ENCODE data around the gene CHST8.

DNA sequence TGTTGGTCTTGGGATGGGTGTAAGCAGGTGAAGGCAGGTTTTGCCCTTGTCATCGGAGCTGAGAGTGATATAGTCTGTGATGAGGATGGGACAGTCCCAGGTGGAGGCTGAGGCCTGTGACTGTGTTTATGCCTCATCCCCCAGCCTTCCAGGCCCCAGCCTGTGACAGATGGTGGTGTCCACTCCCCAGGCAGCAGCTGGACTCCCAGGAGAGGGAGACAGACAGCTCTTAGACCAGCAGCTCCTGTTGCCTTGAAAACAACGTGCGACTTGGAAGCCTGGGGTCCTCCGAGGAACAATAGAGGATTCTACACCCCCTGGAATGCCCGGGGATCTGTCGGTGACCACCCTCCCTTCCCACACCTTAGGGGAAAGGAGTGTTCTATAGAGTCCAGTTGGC is 63.8 kb downstream of the CHST8 start:
- TF ChIP-seq, protein P1, sequence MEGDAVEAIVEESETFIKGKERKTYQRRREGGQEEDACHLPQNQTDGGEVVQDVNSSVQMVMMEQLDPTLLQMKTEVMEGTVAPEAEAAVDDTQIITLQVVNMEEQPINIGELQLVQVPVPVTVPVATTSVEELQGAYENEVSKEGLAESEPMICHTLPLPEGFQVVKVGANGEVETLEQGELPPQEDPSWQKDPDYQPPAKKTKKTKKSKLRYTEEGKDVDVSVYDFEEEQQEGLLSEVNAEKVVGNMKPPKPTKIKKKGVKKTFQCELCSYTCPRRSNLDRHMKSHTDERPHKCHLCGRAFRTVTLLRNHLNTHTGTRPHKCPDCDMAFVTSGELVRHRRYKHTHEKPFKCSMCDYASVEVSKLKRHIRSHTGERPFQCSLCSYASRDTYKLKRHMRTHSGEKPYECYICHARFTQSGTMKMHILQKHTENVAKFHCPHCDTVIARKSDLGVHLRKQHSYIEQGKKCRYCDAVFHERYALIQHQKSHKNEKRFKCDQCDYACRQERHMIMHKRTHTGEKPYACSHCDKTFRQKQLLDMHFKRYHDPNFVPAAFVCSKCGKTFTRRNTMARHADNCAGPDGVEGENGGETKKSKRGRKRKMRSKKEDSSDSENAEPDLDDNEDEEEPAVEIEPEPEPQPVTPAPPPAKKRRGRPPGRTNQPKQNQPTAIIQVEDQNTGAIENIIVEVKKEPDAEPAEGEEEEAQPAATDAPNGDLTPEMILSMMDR (IDR thresholded peaks at IDR 0.05): no peak
- TF ChIP-seq POLR2AphosphoS5 (IDR thresholded peaks at IDR 0.05; ENCODE audit: insufficient read depth in 1 of 2, low read depth in 1 of 2): no peak
